Adrenal gland (tissue), 5 donors: ENCODE results near the gene BOK.

Experiments
- CTCF ChIP-seq, 6 experiments: fragments of 450-650 bp in 4 of 6; fragments of 200-600 bp in 2 of 6; sonication (generic) in 1 of 6; IDR thresholded peaks; 1 replicate in 5 of 6; 2 replicates in 1 of 6; pipeline versions ENCODE4 v1.5.1 to v1.8.0; 2016 to 2021; ENCODE audit warnings: antibody characterized with exemption in 6 of 6, mild to moderate bottlenecking in 2 of 6, moderate library complexity in 1 of 6
- POLR2A ChIP-seq, 2 donors: fragments of 450-650 bp; IDR thresholded peaks; one replicate each; pipeline ENCODE4 v1.6.1; 2017; ENCODE audit warnings: antibody characterized with exemption in 2 of 2, mild to moderate bottlenecking in 2 of 2, moderate library complexity in 1 of 2
- donor health status: DM: no; HTN: no; CAD: no.

- TF ChIP-seq POLR2A (IDR thresholded peaks at IDR 0.05), result no peak
- no peak for TF ChIP-seq CTCF (IDR thresholded peaks at IDR 0.05)
These were observed 27.3 kb upstream of the BOK start for GRCh38 chr2:241531161-241531722.
